Measurements from ENCODE around the gene ACBD4.

Gene ACBD4

DNA sequence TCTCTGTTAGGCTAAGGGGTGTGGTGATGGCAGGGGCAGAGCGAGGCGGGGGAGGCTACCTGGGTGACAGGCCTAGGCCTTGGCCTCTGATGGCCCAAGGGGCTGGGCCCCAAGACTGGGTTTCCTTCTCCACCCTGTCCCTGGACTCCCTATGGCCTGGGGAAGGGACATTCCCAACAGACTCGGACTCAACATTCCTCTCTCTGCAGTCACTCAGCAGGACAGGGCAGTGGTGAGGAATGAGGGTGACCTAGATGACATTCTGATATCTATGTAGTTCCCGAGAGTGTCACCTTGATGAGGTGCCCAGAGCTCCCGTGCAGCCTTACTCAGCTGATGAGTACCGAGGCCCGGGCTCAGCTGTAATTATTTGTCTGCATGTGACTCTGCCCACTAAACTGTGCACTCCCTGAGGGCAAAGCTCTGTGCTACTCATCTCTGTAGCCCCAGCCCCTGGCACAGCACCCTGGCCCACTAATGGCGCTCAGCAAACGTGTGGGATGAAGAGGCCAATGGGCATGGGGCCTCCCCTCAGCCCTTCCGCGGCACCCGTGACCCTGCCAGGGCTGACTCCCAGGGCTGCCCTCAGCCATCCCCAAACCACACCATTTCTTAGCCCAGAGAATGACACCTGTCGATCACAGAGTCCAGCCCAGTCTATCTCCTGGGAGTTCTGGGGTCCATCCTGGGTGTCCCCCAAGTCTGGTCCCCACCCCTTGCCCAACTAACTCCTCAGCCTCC lies 5.4 kb upstream of the ACBD4 start:
- Histone ChIP-seq H3K27me3 (ENCODE audit: insufficient read depth, poor library complexity, severe bottlenecking) (no peaks in the 10 kb centered on the region), H3K4me3 (replicated peaks; ENCODE audit: insufficient read depth, low read length) (no peak overlapping the region), H3K27ac (replicated peaks) (no peak overlapping the region)
- no peak for DNase-seq (ENCODE audit: low read depth in 1 of 2, low spot score in 1 of 2)
- TF ChIP-seq, protein P1, sequence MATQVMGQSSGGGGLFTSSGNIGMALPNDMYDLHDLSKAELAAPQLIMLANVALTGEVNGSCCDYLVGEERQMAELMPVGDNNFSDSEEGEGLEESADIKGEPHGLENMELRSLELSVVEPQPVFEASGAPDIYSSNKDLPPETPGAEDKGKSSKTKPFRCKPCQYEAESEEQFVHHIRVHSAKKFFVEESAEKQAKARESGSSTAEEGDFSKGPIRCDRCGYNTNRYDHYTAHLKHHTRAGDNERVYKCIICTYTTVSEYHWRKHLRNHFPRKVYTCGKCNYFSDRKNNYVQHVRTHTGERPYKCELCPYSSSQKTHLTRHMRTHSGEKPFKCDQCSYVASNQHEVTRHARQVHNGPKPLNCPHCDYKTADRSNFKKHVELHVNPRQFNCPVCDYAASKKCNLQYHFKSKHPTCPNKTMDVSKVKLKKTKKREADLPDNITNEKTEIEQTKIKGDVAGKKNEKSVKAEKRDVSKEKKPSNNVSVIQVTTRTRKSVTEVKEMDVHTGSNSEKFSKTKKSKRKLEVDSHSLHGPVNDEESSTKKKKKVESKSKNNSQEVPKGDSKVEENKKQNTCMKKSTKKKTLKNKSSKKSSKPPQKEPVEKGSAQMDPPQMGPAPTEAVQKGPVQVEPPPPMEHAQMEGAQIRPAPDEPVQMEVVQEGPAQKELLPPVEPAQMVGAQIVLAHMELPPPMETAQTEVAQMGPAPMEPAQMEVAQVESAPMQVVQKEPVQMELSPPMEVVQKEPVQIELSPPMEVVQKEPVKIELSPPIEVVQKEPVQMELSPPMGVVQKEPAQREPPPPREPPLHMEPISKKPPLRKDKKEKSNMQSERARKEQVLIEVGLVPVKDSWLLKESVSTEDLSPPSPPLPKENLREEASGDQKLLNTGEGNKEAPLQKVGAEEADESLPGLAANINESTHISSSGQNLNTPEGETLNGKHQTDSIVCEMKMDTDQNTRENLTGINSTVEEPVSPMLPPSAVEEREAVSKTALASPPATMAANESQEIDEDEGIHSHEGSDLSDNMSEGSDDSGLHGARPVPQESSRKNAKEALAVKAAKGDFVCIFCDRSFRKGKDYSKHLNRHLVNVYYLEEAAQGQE (IDR thresholded peaks at IDR 0.05; ENCODE audit: insufficient replicate concordance, low read depth): no peak
- TF ChIP-seq SPI1 (IDR thresholded peaks at IDR 0.05; ENCODE audit: borderline replicate concordance, low read depth) (no peak), GABPA (IDR thresholded peaks at IDR 0.05; ENCODE audit: low read depth) (no peak), POLR2AphosphoS5 (IDR thresholded peaks at IDR 0.05; ENCODE audit: low read depth) (no peak)
- TF ChIP-seq, protein P2, sequence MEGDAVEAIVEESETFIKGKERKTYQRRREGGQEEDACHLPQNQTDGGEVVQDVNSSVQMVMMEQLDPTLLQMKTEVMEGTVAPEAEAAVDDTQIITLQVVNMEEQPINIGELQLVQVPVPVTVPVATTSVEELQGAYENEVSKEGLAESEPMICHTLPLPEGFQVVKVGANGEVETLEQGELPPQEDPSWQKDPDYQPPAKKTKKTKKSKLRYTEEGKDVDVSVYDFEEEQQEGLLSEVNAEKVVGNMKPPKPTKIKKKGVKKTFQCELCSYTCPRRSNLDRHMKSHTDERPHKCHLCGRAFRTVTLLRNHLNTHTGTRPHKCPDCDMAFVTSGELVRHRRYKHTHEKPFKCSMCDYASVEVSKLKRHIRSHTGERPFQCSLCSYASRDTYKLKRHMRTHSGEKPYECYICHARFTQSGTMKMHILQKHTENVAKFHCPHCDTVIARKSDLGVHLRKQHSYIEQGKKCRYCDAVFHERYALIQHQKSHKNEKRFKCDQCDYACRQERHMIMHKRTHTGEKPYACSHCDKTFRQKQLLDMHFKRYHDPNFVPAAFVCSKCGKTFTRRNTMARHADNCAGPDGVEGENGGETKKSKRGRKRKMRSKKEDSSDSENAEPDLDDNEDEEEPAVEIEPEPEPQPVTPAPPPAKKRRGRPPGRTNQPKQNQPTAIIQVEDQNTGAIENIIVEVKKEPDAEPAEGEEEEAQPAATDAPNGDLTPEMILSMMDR (IDR thresholded peaks at IDR 0.05; ENCODE audit: insufficient read depth, low read length): no peak

- no peak for DNase-seq (ENCODE audit: low read depth in 1 of 2, low spot score in 1 of 2)
- Histone ChIP-seq H3K4me3 (replicated peaks; ENCODE audit: insufficient read depth, low read length) (no peak overlapping the region), H3K27ac (replicated peaks) (no peak overlapping the region), H3K27me3 (ENCODE audit: insufficient read depth, poor library complexity, severe bottlenecking) (no peaks in the 10 kb centered on the region)
- TF ChIP-seq, protein P2 (IDR thresholded peaks at IDR 0.05; ENCODE audit: insufficient read depth, low read length): no peak
- TF ChIP-seq SPI1 (IDR thresholded peaks at IDR 0.05; ENCODE audit: borderline replicate concordance, low read depth) (no peak), POLR2AphosphoS5 (IDR thresholded peaks at IDR 0.05; ENCODE audit: low read depth) (no peak), GABPA (IDR thresholded peaks at IDR 0.05; ENCODE audit: low read depth) (no peak)
- TF ChIP-seq, protein P1 (IDR thresholded peaks at IDR 0.05; ENCODE audit: insufficient replicate concordance, low read depth): no peak
These were observed 4.5 kb upstream of the ACBD4 start for GRCh38 chr17:45130681-45131615.

DNA sequence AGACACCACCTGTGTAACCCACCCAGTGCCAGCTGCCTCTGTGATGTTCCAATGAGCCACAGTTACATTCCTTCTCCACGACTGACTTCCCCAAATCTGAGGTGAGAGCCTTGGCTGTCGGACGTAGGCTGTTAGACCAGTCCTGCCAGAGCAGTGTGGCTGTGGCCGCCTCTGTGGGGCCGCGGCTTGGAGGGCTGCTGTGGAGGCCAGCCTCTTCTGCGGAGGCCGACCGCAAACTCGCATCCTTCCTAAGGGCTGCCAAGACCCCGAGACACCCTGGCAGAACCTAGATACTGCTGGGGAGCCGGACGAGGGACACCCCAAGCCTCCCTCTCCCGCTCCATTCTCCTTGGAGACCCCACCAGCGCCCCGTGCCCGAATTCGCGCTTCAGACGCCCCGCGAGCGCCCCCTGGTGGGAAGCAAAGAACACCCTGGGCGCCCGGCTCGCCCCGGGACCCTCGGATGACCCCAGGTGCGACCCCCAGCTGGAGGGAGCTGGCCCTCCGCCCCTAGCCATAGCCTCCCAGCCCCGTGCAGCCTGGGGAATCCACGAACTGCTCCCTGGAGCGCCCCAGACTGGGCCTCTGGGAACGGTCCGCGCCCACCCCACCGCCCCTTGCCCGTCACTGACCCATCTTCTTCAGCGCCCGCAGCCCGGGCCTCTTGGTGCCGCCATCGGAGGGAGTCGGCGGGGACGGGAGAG lies 3.7 kb upstream of the ACBD4 start:
- Histone ChIP-seq H3K4me3 (replicated peaks; ENCODE audit: insufficient read depth, low read length) (peak overlapping the region; percentile 78), H3K27ac (replicated peaks) (no peak overlapping the region; the same call in 1 of the 2 replicates), H3K27me3 (ENCODE audit: insufficient read depth, poor library complexity, severe bottlenecking) (no peaks in the 10 kb centered on the region)
- peak in 1 of 2 experiments; percentile 19 for DNase-seq (ENCODE audit: low read depth in 1 of 2, low spot score in 1 of 2)
- TF ChIP-seq POLR2AphosphoS5 (IDR thresholded peaks at IDR 0.05; ENCODE audit: low read depth) (no peak), GABPA (IDR thresholded peaks at IDR 0.05; ENCODE audit: low read depth) (no peak), SPI1 (IDR thresholded peaks at IDR 0.05; ENCODE audit: borderline replicate concordance, low read depth) (peak; percentile 33; the same call in 1 of the 2 replicates)
- TF ChIP-seq, protein P2 (IDR thresholded peaks at IDR 0.05; ENCODE audit: insufficient read depth, low read length): no peak
- TF ChIP-seq, protein P1 (IDR thresholded peaks at IDR 0.05; ENCODE audit: insufficient replicate concordance, low read depth): no peak
